SK-N-SH treated with all-trans-retinoic acid at 6 μM for 48 hours (cell line): Measurements from ENCODE around the gene ATP7B.

Experiments
- ESRRG ChIP-seq: fragments of 250-450 bp; sonication (Bioruptor Pico); IDR thresholded peaks from 2 replicates; pipeline ENCODE4 v1.6.1; 2021; ENCODE audit warnings: mild to moderate bottlenecking
- RARB ChIP-seq: fragments of 250-450 bp; sonication (Bioruptor Pico); IDR thresholded peaks from 2 replicates; pipeline ENCODE4 v1.8.0; 2021; ENCODE audit warnings: mild to moderate bottlenecking, moderate library complexity
- ZFP3 ChIP-seq: fragments of 250-450 bp; sonication (Bioruptor Pico); IDR thresholded peaks from 2 replicates; pipeline ENCODE4 v1.5.0; 2020; ENCODE audit warnings: mild to moderate bottlenecking, moderate library complexity
- ZNF565 ChIP-seq: fragments of 450-650 bp; formaldehyde crosslinking; conservative IDR thresholded peaks from 2 replicates; pipeline ENCODE4 v1.5.0; 2020; ENCODE audit warnings: low read depth, mild to moderate bottlenecking, moderate library complexity
- TF ChIP-seq, protein P1 (sequence below): fragments of 250-450 bp; sonication (Bioruptor Pico); IDR thresholded peaks from 2 replicates; pipeline ENCODE4 v1.5.1; 2020; ENCODE audit warnings: low read depth, mild to moderate bottlenecking, moderate library complexity

DNA sequence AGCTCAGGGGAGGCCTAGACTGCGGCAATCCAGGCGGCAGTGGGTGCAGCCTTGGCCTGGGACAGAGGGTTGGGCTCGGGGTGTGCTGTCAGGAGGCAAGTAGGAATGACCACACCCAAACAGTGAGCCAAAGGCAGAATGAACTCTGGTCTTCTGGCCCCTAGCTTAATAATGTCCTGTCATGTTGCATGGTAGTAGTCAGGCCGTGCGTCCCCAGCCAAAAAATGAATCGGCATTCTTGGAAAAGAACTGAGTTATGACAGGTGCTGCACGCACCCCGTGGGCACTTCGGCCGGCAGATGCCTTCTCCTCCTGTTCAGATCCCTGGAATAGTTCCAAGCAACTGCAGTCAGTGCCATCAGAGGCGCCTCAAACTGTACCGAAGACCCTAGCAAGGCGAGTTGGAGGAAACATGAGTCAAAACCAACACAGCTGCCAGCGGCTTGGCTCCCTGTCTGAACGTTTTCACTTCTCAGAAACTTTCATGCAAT is 55.9 kb downstream of the ATP7B start:
- TF ChIP-seq, protein P1, sequence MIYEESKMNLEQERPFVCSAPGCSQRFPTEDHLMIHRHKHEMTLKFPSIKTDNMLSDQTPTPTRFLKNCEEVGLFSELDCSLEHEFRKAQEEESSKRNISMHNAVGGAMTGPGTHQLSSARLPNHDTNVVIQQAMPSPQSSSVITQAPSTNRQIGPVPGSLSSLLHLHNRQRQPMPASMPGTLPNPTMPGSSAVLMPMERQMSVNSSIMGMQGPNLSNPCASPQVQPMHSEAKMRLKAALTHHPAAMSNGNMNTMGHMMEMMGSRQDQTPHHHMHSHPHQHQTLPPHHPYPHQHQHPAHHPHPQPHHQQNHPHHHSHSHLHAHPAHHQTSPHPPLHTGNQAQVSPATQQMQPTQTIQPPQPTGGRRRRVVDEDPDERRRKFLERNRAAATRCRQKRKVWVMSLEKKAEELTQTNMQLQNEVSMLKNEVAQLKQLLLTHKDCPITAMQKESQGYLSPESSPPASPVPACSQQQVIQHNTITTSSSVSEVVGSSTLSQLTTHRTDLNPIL (CRISPR knock-in tag): no peak
- TF ChIP-seq ESRRG (CRISPR knock-in tag) (no peak), ZFP3 (no peak), RARB (CRISPR knock-in tag) (no peak), ZNF565 (CRISPR knock-in tag) (no peak)
